ENCODE measurements around the gene TIGD6.
A peak's percentile ranks its signal among the peaks of the same experiment; 100 is the strongest.

TIGD6 gene

DNA sequence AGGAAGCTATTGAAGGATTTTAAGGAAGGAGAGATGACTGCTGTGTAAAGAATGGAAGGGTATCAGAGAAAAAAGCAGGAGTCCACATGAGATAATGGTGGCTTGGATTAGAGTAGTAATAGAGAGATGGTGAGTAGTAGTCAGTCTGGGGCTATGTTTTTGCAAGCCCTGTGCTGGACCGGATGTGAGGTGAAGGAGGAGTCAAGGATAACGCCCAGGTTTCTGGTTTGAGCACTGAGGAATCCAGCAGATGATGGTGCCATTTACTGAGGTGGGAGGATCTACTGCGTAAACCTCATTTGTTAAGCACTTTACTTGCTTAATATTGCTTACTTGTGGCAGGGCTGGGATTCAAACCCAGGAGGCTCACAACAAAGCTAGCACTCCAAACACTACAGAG, 1.1 kb downstream of the TIGD6 start:
- TF ChIP-seq, protein P1, sequence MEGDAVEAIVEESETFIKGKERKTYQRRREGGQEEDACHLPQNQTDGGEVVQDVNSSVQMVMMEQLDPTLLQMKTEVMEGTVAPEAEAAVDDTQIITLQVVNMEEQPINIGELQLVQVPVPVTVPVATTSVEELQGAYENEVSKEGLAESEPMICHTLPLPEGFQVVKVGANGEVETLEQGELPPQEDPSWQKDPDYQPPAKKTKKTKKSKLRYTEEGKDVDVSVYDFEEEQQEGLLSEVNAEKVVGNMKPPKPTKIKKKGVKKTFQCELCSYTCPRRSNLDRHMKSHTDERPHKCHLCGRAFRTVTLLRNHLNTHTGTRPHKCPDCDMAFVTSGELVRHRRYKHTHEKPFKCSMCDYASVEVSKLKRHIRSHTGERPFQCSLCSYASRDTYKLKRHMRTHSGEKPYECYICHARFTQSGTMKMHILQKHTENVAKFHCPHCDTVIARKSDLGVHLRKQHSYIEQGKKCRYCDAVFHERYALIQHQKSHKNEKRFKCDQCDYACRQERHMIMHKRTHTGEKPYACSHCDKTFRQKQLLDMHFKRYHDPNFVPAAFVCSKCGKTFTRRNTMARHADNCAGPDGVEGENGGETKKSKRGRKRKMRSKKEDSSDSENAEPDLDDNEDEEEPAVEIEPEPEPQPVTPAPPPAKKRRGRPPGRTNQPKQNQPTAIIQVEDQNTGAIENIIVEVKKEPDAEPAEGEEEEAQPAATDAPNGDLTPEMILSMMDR (IDR thresholded peaks at IDR 0.05; ENCODE audit: low read depth, low read length, missing control alignments), result no peak
- no peak for DNase-seq (ENCODE audit: extremely low read depth, low read depth)
- H3K4me3 ChIP-seq (replicated peaks; ENCODE audit: low read depth, low read length), result peak overlapping the region; percentile 62

DNA sequence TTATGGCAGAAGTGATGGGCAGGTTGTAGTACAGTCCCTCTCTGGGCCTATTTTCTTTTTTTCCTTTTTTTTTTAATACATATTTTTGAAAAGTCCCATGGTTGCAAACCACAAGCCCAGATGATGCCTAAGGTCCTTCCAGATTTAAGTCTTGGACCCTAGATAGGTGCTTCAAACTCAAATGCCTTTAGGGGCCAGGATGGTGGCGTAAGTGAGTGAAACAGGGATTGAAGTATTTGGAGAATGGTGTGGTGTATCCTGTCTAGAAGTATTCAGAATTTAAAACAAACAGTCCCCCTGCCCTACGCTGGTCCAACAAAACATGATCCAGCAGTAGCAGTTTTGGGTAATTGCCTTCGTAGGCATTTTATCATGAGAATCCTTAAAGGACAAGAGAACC, 2.2 kb downstream of the TIGD6 start:
- TF ChIP-seq, protein P1 (IDR thresholded peaks at IDR 0.05; ENCODE audit: low read depth, low read length, missing control alignments), result no peak
- DNase-seq (ENCODE audit: extremely low read depth, low read depth), result no peak
- H3K4me3 ChIP-seq (replicated peaks; ENCODE audit: low read depth, low read length), result no peak overlapping the region

DNA sequence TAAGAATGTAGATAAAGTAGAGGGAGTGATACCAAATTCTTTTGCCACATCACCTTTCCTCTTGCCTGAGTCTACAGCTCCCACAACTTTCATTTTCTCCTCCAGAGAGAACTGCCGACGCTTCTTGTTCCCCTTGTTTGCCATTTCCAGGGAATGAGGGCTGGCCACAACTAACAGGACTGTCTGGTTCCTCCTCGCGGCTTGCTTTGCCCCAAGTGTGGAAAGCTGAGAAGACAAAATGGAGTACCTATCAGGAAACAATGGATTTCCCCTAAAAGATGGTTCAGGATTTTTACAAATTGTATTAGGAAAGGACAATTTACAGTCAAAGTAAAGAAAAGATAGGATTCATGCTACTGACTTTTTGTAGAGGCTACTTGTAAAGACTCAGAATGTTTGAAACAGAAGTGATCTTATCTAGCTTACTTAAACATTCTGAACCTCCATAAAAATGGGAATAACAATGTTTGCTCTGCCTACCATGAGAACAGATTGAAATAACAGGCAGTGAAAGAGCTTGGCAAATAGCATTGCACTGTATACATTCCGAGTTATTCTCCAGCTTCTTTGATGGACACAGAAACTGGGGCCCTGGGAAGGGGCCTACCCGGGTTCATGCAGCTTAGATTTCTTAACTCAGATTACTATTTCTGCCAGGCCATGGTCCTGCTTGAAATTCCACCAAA, 4.1 kb downstream of the TIGD6 start:
- TF ChIP-seq, protein P1 (IDR thresholded peaks at IDR 0.05; ENCODE audit: low read depth, low read length, missing control alignments), result no peak
- DNase-seq (ENCODE audit: extremely low read depth, low read depth), result no peak

DNA sequence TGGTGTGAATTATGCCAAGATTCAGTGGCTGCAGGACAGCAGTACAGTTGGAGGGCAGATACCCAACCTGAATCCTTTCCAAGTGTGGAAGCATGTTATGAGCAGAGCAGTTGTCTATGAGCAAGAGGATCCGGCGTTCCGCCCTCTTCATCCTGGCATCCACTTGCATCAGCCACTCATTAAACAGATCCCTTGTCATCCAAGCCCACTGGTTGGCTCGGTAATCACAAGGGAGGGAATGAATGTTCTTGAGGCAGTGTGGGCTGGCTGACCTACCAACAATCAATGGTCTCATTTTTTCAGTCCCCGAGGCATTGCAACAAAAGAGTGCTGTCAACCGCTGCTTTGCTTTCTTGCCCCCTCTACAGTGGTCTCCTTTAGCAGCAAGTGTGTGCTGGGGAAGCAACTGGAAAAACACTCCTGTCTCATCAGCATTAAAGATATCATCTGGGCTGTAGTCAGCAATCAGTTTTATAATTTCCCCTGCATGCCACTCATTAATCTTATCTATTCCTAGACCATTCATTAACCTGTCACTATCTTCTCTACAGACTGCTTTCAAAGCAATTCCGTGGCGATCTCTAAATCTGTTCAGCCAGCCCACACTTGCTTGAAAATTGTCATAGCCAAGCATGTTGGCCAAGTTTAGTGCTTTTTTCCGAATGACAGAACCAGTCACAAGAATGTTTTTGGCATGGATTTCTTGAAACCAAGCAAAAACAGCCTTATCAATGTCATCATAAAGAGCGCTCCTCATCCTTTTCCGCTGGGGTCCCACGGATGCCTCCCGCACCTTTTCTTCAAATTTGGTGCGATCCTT, 4.9 kb downstream of the TIGD6 start:
- no peak for DNase-seq (ENCODE audit: extremely low read depth, low read depth)
- no peak overlapping the region for H3K4me3 ChIP-seq (replicated peaks; ENCODE audit: low read depth, low read length)
- TF ChIP-seq, protein P1 (IDR thresholded peaks at IDR 0.05; ENCODE audit: low read depth, low read length, missing control alignments), result no peak

More for the DNA sequence above, 4.1 kb downstream of the TIGD6 start:
- H3K4me3 ChIP-seq (replicated peaks; ENCODE audit: low read depth, low read length), result no peak overlapping the region

DNA sequence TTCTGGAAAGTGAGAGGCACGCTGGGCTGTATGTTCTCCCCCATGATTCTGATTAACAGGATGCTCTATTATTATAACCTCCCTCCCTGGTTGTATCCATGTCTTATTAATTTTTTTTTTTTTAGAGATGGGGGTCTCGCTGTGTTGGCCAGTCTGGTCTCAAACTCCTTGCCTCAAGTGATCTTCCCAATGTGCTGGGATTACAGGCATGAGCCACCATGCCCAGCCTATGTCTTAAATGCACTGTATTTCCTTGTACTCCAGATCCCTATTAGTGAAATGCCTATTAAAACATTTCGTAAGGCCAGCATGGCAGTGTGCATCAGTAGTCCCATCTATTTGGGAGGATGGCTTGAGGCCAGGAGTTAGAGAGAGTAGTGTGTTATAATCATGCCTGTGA, 7.0 kb downstream of the TIGD6 start:
- H3K4me3 ChIP-seq (replicated peaks; ENCODE audit: low read depth, low read length), result no peak overlapping the region
- DNase-seq (ENCODE audit: extremely low read depth, low read depth), result no peak
- TF ChIP-seq, protein P1 (IDR thresholded peaks at IDR 0.05; ENCODE audit: low read depth, low read length, missing control alignments), result no peak

DNA sequence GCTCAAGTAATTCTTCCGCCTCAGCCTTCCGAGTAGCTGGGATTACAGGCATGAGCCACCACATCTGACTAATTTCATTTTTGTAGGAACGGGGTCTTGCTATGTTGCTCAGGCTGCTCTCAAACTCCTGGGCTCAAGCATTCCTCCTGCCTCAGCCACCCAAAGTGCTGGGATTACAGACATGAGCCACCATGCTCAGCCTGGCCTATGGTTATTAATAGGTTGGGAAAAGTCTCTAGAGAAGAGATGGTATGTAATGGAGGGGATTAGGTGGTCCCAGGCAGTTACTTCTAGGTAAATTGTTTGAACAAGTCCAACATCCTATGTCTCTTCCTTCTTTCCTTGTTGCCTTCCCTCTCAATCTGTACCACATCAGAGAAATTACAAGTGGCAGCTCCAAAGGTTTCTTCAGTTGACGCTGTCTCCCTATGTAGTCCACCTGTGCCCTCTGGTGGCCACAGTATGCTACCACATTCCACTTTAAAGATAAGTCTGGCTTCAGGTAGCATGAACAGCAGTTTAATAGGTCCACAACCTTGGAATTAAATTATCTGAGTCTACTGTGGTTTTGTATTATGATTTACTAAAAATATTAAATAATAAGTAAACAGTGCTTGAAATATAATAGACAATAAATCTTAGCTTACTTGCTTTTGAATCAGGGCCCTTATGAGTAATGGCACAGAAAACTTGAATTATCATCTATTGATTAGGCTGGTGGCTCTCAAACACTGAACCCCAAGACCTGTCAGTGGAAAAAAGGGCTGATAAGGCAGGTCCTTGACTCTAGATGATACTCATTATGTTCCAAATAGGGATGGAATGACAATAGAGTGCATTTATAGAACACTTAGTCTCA, 9.7 kb downstream of the TIGD6 start:
- no peak overlapping the region for H3K4me3 ChIP-seq (replicated peaks; ENCODE audit: low read depth, low read length)
- peak; percentile 44 for DNase-seq (ENCODE audit: extremely low read depth, low read depth)
- TF ChIP-seq, protein P1 (IDR thresholded peaks at IDR 0.05; ENCODE audit: low read depth, low read length, missing control alignments), result peak; percentile 90
